Parathyroid adenoma (tissue), 2 donors: Measurements from ENCODE around the gene C17orf78.

Experiments
- H2AFZ ChIP-seq: fragments of 300-600 bp; sonication (generic); one replicate; pipeline ENCODE4 v1.7.0; 2017; ENCODE audit warnings: antibody characterized with exemption, mild to moderate bottlenecking
- H3K27ac ChIP-seq: fragments of 300-600 bp; sonication (generic); one replicate; pipeline ENCODE4 v1.7.0; 2017
- H3K27me3 ChIP-seq: fragments of 300-600 bp; sonication (generic); one replicate; pipeline ENCODE4 v1.7.0; 2017; ENCODE audit warnings: low read length; ENCODE audit not compliant: control insufficient read depth, insufficient read depth
- H3K36me3 ChIP-seq: fragments of 300-600 bp; sonication (generic); one replicate; pipeline ENCODE4 v1.7.0; 2017; ENCODE audit warnings: low read length; ENCODE audit not compliant: control insufficient read depth, insufficient read depth
- H3K4me1 ChIP-seq: fragments of 300-600 bp; sonication (generic); one replicate; pipeline ENCODE4 v1.7.0; 2017; ENCODE audit warnings: control low read depth
- H3K4me2 ChIP-seq: fragments of 300-600 bp; sonication (generic); one replicate; pipeline ENCODE4 v1.7.0; 2017; ENCODE audit warnings: low read length
- H3K4me3 ChIP-seq: fragments of 300-600 bp; sonication (generic); one replicate; pipeline ENCODE4 v1.7.0; 2017; ENCODE audit warnings: low read depth, low read length
- H3K79me2 ChIP-seq: fragments of 300-600 bp; sonication (generic); one replicate; pipeline ENCODE4 v1.7.0; 2017; ENCODE audit warnings: control low read depth
- H3K9ac ChIP-seq: fragments of 300-600 bp; sonication (generic); one replicate; pipeline ENCODE4 v1.7.0; 2017; ENCODE audit warnings: mild to moderate bottlenecking
- H3K9me3 ChIP-seq: fragments of 300-600 bp; sonication (generic); one replicate; pipeline ENCODE4 v1.7.0; 2017; ENCODE audit warnings: low read length; ENCODE audit not compliant: control insufficient read depth
- TF ChIP-seq, protein P1 (sequence below): fragments of 300-600 bp; sonication (generic); IDR thresholded peaks from one replicate; pipeline ENCODE4 v1.7.0; 2017; ENCODE audit warnings: antibody characterized with exemption, mild to moderate bottlenecking
- donor health status: primary hyperparathyroidism.

Gene C17orf78

DNA sequence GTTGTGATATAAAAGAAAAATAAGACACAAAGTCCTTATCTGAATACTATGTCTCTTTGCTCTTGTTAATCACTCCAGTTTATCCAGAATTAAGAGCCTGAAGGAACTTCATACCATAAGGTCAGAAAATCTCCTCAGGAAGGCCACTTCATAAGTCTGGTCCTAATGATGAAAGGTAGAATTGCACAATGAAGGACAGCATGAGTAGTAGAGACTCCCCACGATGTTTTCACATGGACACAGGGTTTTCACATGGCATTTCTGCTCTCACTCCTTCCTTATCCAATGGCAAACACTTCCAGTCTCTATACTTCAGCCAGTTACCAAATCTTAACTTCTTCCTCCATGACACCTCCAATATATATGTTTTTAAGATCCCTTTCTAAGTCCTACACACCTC lies 10.2 kb upstream of the C17orf78 start:
- Histone ChIP-seq H3K9me3 (no peaks in the 10 kb centered on the region), H3K9ac (no peak overlapping the region), H3K36me3 (no peaks in the 10 kb centered on the region), H3K4me2 (no peak overlapping the region), H3K4me3 (no peak overlapping the region), H2AFZ (no peak overlapping the region), H3K79me2 (peaks cover 2% of the 10 kb centered on the region), H3K27ac (no peak overlapping the region), H3K27me3 (no peaks in the 10 kb centered on the region), H3K4me1 (no peaks in the 10 kb centered on the region)
- TF ChIP-seq, protein P1, sequence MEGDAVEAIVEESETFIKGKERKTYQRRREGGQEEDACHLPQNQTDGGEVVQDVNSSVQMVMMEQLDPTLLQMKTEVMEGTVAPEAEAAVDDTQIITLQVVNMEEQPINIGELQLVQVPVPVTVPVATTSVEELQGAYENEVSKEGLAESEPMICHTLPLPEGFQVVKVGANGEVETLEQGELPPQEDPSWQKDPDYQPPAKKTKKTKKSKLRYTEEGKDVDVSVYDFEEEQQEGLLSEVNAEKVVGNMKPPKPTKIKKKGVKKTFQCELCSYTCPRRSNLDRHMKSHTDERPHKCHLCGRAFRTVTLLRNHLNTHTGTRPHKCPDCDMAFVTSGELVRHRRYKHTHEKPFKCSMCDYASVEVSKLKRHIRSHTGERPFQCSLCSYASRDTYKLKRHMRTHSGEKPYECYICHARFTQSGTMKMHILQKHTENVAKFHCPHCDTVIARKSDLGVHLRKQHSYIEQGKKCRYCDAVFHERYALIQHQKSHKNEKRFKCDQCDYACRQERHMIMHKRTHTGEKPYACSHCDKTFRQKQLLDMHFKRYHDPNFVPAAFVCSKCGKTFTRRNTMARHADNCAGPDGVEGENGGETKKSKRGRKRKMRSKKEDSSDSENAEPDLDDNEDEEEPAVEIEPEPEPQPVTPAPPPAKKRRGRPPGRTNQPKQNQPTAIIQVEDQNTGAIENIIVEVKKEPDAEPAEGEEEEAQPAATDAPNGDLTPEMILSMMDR: no peak

DNA sequence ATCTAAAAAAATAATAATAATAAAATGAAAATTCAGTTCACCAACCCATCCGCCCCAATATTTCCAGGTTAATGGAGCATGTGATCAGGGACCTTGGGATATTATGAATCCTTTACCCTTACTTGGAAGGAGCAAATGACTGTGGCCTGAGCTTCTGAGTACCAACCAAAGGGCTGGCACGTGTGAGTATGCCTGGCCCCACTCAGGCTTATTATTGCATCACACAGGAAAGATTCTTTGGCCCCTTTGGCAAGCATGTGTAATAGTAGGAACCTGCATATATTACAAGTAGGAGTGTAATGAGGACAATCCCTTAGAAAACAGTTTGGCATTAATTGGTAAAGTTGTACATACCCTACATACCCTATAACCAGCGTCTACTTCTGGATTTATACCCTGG lies 7.2 kb upstream of the C17orf78 start:
- TF ChIP-seq, protein P1: no peak
- Histone ChIP-seq H2AFZ (no peak overlapping the region), H3K27me3 (no peaks in the 10 kb centered on the region), H3K9ac (no peak overlapping the region), H3K4me3 (no peak overlapping the region), H3K79me2 (peaks cover 2% of the 10 kb centered on the region), H3K36me3 (no peaks in the 10 kb centered on the region), H3K9me3 (no peaks in the 10 kb centered on the region), H3K4me2 (no peak overlapping the region), H3K4me1 (no peaks in the 10 kb centered on the region), H3K27ac (no peak overlapping the region)

DNA sequence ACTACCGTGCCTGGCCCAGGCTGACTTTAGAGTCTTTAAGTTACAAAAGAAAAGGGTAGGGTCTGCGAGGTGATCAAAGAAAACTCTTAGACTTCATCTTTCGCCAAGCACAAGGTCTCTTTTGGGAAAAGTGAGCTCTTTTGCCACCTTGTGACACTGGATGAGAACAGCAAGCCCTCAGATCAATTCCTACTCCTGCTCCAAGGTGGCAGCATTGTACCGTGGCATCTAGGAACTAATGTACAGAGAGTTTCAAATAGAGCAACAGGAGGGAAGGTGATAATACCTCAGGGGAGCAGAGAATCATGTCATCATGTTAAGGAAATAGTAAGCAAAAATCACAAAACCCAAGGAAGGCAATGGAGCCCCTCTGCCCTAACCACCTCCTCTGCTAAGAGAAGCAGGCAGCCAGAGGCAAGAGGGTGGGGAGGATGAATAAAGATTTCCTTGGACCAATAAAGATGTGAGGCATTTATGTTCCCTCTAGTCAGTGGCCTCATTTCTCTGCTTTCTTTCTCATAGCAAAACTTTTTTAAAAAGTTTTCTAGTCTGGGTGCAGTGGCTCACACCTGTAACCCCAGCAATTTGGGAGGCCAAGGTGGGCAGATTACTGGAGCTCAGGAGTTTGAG lies 2.1 kb upstream of the C17orf78 start:
- Histone ChIP-seq H3K4me3 (no peak overlapping the region), H3K4me2 (no peak overlapping the region), H3K9ac (no peak overlapping the region), H2AFZ (peak overlapping the region; percentile 50), H3K27me3 (no peaks in the 10 kb centered on the region), H3K9me3 (no peaks in the 10 kb centered on the region), H3K4me1 (no peaks in the 10 kb centered on the region), H3K36me3 (no peaks in the 10 kb centered on the region), H3K27ac (no peak overlapping the region), H3K79me2 (peaks cover 2% of the 10 kb centered on the region)
- TF ChIP-seq, protein P1: peak; percentile 99

DNA sequence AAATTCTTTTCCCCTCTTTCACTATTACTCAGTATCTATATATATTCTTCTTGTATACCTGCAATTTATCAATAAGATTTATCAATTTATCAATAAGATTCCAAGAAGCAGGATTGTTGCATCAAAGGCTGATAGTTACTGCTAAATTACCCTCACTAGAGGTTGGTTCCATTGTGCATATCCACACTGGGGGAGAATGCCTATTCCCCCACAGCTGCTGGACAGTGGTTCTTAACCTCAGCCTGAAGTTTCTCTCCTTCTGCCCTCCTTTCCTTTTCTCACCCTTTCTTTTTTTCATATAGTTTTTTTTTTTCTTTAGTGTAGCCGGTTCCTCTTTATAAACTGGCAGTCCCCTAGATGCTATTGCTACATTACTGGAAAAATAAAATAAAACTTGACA lies 6.3 kb downstream of the C17orf78 start:
- no peak overlapping the region for H3K4me2 ChIP-seq
- TF ChIP-seq, protein P1: no peak
- no peaks in the 10 kb centered on the region for H3K79me2 ChIP-seq
- no peak overlapping the region for H3K4me3 ChIP-seq
- H3K27ac ChIP-seq: no peak overlapping the region
- no peaks in the 10 kb centered on the region for H3K36me3 ChIP-seq
- H3K4me1 ChIP-seq: no peaks in the 10 kb centered on the region
- H3K27me3 ChIP-seq: no peaks in the 10 kb centered on the region
- H2AFZ ChIP-seq: no peak overlapping the region
- no peak overlapping the region for H3K9ac ChIP-seq
- no peaks in the 10 kb centered on the region for H3K9me3 ChIP-seq

DNA sequence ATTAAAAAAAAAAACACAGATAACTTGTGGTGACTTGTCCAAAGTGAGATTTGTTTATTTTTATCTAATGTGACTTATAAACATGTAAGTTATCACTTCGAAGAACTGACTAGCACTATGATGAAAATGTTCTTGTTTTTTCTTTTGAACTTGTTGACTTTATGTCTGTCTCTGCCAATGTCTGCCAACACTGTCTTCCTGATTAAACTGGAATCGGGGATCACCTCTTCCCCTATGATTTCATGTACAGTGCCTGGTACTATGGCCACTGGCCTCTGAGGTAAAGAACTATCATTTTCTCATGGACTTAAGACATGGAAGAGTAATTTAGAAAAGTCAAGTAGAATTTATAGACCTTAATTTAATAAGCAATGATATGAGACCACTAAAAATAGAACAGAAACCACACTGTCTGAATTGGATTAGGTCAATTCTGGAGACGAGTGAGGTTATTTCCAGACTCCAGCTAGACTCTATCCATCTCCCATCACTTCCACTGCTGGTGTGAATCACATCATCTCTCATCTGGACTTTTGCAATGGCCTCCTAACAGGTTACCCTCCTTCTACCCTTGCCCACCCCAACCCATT lies 8.9 kb downstream of the C17orf78 start:
- Histone ChIP-seq H3K4me2 (no peak overlapping the region), H3K4me1 (no peaks in the 10 kb centered on the region), H3K27me3 (no peaks in the 10 kb centered on the region), H3K27ac (no peak overlapping the region), H3K4me3 (no peak overlapping the region), H3K36me3 (no peaks in the 10 kb centered on the region), H3K9me3 (no peaks in the 10 kb centered on the region), H3K9ac (no peak overlapping the region), H2AFZ (no peak overlapping the region), H3K79me2 (no peaks in the 10 kb centered on the region)
- TF ChIP-seq, protein P1: no peak
